Ovary (tissue), 3 donors: ENCODE measurements around the gene RPP25L.

Experiments
- EP300 ChIP-seq: sonication (generic); formaldehyde crosslinking; IDR thresholded peaks from one replicate; pipeline ENCODE4 v1.6.1; 2017; ENCODE audit warnings: antibody characterized with exemption
- POLR2A ChIP-seq: fragments of 450-650 bp; IDR thresholded peaks from one replicate; pipeline ENCODE4 v1.6.1; 2017; ENCODE audit warnings: antibody characterized with exemption, mild to moderate bottlenecking, moderate library complexity
- TF ChIP-seq, protein P1 (sequence below), 3 donors: fragments of 450-650 bp in 2 of 3; fragments of 200-600 bp in 1 of 3; IDR thresholded peaks; one replicate each; pipeline versions ENCODE4 v1.5.1 to v1.8.0; 2016 to 2022; ENCODE audit warnings: antibody characterized with exemption in 3 of 3, mild to moderate bottlenecking in 1 of 3
- donor health status: DM: no; HTN: no; CAD: no.

DNA sequence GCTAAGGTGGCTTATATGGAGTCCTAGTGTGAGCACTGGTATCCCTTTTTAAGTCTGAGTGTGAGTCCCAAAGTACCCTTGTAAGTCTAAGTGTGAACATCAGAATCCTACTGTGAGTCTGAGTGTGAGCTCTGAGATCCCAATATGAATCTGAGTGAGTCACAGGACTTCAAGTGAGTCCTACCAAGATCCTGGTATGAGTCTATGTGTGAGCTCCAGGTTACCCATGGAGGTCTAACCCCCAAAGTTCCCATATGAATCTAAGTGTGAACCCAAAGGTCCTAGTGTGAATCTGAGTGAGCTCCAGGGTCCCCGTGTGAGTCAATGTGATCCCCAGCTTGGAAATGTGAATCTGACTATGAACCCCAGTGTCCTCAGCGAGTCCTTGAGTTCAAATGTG is 24.6 kb downstream of the RPP25L start:
- TF ChIP-seq, protein P1, sequence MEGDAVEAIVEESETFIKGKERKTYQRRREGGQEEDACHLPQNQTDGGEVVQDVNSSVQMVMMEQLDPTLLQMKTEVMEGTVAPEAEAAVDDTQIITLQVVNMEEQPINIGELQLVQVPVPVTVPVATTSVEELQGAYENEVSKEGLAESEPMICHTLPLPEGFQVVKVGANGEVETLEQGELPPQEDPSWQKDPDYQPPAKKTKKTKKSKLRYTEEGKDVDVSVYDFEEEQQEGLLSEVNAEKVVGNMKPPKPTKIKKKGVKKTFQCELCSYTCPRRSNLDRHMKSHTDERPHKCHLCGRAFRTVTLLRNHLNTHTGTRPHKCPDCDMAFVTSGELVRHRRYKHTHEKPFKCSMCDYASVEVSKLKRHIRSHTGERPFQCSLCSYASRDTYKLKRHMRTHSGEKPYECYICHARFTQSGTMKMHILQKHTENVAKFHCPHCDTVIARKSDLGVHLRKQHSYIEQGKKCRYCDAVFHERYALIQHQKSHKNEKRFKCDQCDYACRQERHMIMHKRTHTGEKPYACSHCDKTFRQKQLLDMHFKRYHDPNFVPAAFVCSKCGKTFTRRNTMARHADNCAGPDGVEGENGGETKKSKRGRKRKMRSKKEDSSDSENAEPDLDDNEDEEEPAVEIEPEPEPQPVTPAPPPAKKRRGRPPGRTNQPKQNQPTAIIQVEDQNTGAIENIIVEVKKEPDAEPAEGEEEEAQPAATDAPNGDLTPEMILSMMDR (IDR thresholded peaks at IDR 0.05) = no peak
- TF ChIP-seq EP300 (no peak), POLR2A (no peak)
